ENCODE data around the gene UBE2B. TPM values are rescaled to one million over a fixed set of nuclear protein-coding genes. Genes with fewer than 3 reads are reported as not detected.
A peak's percentile ranks its signal among the peaks of the same experiment; 100 is the strongest.

UBE2B gene
- total and polyA plus RNA-seq, 2 experiments from 2014 or later, result 19.3 to 184 TPM

DNA sequence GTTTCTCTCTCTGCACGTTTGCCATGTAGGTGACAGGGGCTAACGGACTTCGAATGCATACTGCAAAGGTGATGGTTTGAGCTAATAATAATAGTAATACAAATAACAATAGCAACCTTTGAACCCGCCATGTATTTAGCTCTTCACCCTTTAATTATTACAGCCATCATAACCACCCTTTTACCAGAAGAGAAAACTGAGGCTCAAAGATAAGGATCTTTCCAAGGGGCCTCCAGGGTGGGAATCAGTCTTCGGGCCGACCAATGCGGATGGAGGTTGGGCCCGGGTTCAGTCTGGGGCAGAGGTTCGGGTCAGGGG is 39.8 kb downstream of the UBE2B start:
- DNase-seq (ENCODE audit: low spot score), result no peak
- peaks cover 22% of the 10 kb centered on the region for H3K4me1 ChIP-seq (ENCODE audit: insufficient read depth)
- no peak overlapping the region; the same call in 1 of the 2 replicates for H2AFZ ChIP-seq
- no peak for TF ChIP-seq CREB1 (CRISPR knock-in tag; IDR thresholded peaks at IDR 0.05; ENCODE audit: low read depth)
- TF ChIP-seq, protein P1, sequence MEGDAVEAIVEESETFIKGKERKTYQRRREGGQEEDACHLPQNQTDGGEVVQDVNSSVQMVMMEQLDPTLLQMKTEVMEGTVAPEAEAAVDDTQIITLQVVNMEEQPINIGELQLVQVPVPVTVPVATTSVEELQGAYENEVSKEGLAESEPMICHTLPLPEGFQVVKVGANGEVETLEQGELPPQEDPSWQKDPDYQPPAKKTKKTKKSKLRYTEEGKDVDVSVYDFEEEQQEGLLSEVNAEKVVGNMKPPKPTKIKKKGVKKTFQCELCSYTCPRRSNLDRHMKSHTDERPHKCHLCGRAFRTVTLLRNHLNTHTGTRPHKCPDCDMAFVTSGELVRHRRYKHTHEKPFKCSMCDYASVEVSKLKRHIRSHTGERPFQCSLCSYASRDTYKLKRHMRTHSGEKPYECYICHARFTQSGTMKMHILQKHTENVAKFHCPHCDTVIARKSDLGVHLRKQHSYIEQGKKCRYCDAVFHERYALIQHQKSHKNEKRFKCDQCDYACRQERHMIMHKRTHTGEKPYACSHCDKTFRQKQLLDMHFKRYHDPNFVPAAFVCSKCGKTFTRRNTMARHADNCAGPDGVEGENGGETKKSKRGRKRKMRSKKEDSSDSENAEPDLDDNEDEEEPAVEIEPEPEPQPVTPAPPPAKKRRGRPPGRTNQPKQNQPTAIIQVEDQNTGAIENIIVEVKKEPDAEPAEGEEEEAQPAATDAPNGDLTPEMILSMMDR (conservative IDR thresholded peaks at IDR 0.05; ENCODE audit: low read depth in 2 of 2), result 0 out of 4 replicates have a peak, but pooled peaks of 1 of the 2 experiments have one; percentile 11
- TF ChIP-seq, protein P2, sequence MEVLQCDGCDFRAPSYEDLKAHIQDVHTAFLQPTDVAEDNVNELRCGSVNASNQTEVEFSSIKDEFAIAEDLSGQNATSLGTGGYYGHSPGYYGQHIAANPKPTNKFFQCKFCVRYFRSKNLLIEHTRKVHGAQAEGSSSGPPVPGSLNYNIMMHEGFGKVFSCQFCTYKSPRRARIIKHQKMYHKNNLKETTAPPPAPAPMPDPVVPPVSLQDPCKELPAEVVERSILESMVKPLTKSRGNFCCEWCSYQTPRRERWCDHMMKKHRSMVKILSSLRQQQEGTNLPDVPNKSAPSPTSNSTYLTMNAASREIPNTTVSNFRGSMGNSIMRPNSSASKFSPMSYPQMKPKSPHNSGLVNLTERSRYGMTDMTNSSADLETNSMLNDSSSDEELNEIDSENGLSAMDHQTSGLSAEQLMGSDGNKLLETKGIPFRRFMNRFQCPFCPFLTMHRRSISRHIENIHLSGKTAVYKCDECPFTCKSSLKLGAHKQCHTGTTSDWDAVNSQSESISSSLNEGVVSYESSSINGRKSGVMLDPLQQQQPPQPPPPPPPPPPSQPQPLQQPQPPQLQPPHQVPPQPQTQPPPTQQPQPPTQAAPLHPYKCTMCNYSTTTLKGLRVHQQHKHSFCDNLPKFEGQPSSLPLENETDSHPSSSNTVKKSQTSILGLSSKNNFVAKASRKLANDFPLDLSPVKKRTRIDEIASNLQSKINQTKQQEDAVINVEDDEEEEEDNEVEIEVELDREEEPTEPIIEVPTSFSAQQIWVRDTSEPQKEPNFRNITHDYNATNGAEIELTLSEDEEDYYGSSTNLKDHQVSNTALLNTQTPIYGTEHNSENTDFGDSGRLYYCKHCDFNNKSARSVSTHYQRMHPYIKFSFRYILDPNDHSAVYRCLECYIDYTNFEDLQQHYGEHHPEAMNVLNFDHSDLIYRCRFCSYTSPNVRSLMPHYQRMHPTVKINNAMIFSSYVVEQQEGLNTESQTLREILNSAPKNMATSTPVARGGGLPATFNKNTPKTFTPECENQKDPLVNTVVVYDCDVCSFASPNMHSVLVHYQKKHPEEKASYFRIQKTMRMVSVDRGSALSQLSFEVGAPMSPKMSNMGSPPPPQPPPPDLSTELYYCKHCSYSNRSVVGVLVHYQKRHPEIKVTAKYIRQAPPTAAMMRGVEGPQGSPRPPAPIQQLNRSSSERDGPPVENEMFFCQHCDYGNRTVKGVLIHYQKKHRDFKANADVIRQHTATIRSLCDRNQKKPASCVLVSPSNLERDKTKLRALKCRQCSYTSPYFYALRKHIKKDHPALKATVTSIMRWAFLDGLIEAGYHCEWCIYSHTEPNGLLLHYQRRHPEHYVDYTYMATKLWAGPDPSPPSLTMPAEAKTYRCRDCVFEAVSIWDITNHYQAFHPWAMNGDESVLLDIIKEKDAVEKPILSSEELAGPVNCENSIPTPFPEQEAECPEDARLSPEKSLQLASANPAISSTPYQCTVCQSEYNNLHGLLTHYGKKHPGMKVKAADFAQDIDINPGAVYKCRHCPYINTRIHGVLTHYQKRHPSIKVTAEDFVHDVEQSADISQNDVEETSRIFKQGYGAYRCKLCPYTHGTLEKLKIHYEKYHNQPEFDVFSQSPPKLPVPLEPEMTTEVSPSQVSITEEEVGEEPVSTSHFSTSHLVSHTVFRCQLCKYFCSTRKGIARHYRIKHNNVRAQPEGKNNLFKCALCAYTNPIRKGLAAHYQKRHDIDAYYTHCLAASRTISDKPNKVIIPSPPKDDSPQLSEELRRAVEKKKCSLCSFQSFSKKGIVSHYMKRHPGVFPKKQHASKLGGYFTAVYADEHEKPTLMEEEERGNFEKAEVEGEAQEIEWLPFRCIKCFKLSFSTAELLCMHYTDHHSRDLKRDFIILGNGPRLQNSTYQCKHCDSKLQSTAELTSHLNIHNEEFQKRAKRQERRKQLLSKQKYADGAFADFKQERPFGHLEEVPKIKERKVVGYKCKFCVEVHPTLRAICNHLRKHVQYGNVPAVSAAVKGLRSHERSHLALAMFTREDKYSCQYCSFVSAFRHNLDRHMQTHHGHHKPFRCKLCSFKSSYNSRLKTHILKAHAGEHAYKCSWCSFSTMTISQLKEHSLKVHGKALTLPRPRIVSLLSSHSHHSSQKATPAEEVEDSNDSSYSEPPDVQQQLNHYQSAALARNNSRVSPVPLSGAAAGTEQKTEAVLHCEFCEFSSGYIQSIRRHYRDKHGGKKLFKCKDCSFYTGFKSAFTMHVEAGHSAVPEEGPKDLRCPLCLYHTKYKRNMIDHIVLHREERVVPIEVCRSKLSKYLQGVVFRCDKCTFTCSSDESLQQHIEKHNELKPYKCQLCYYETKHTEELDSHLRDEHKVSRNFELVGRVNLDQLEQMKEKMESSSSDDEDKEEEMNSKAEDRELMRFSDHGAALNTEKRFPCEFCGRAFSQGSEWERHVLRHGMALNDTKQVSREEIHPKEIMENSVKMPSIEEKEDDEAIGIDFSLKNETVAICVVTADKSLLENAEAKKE (CRISPR knock-in tag; IDR thresholded peaks at IDR 0.05), result no peak
- no peaks in the 10 kb centered on the region for H3K9me2 ChIP-seq (ENCODE audit: insufficient read depth)
- Mint-ChIP-seq H3K36me3 (ENCODE audit: low read depth) (peaks cover 19% of the 10 kb centered on the region), H3K4me3 (peak overlapping the region; percentile 98), H3K27me3 (ENCODE audit: insufficient read depth, low read depth, poor library complexity) (peaks cover 3% of the 10 kb centered on the region), H3K9me3 (no peaks in the 10 kb centered on the region; the same call in 2 of the 3 replicates), H3K4me1 (peaks cover 25% of the 10 kb centered on the region), H3K27ac (peak overlapping the region; percentile 91)
- peak overlapping the region; percentile 100 for H3K4me3 ChIP-seq
- H3K27ac ChIP-seq (ENCODE audit: low read depth), result peak overlapping the region; percentile 76
- no peaks in the 10 kb centered on the region; the same call in 1 of the 2 replicates for H4K20me1 ChIP-seq (replicated peaks; ENCODE audit: insufficient read depth)
- H3F3A ChIP-seq (replicated peaks; ENCODE audit: low read depth), result peaks cover 7% of the 10 kb centered on the region
- H3K4me2 ChIP-seq, result peak overlapping the region; percentile 93
- peaks cover 39% of the 10 kb centered on the region for H3K79me2 ChIP-seq (replicated peaks; ENCODE audit: insufficient read depth)
- ATAC-seq, result no peak
- H3K27me3 ChIP-seq (ENCODE audit: insufficient read depth), result no peaks in the 10 kb centered on the region
- 0 out of 2 replicates have a peak, but pooled peaks cover 6% of the 10 kb centered on the region for H3K36me3 ChIP-seq (ENCODE audit: insufficient read depth)
